ENCODE data around the gene UNG.

The UNG gene

DNA sequence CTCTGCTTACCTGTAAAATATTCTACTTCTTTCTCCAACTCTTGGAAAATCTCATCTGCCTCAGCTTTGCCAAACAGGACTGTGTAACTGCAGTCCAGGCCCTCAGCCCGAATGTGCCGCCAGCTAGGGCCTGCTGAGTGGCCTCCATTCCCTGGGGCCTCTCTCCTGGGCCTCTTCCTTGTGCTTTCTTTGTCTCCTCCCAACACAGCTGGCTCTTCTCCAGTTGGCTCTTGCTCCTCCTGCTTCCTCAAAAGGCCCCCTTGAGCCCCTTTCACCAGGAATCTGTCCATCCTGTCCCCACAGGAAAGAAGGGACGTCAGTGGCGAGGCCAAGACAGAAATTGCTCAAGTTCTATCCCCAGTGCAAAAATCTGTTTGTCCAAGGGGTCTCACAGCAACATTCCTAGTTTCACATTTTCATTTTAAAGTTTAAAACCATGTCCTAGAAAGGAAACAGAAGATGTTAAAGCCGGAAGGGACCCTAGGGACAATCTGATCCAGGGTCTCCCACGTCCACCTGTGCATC, 4.8 kb upstream of the UNG start:
- DNase-seq, result no peak

DNA sequence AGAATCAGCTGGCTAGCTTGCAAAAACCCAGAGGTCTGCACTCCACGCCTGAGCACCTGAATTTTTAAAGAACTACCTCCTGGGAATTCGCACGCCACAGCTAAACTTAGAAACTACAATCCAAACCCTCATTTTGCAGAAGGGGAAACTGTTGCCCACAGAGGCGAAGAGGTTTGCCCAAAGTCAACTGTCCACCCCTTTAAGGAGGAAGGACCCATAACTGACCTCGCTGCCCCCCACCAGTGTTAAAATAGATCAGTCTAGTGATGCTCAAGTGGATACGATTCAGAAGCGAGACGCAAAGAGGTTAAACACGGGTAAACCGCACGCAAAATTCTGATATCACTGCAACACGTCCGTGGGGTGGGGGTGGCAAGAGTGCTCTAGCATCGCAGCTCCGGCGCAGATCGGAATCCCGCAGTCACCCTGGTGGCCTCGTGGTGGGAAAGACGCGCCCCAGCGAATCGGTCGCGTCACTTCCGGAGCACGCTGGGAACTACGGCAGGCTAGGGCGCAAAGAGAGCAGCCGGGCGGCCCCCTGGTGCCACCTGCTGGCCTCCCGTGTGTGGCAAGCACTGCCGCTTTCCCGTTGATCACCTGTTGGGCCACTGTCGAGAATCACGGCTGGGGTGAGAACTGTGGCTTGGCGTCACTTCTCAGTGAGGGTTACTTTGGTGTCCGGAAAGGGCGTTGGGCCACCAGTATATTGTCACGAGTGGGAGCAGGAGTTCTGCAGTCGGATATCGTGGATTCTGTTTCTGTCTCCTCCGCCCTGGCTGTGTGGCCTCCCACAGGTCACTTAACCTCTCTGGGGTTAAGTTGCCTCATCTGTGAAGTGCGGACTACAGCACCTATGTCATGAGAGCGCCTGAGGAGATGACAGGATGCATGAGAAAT, 4.1 kb upstream of the UNG start, which contains the start of gene ALKBH2:
ALKBH2 (minus strand) TSS at position 451 of the 897 bp plus-strand sequence. CDS start 686 bp downstream, outside the sequence.
- peak; percentile 89 to 96 (median 93) for DNase-seq

DNA sequence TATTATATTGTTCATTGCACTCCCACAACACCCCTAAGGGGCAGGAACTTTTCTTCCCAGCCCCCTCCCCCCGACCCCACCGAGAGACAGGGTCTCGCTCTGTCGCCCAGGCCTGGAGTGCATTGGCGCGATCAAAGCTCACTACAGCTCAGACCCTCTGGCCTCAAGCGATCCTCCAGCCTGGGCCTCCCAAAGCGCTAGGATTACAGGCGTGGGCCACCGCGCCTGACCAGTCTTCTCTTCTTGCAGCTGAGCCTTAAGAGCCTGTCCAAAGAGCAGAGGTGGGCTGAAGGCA, 310 bp upstream of the UNG start:
- DNase-seq, result no peak

DNA sequence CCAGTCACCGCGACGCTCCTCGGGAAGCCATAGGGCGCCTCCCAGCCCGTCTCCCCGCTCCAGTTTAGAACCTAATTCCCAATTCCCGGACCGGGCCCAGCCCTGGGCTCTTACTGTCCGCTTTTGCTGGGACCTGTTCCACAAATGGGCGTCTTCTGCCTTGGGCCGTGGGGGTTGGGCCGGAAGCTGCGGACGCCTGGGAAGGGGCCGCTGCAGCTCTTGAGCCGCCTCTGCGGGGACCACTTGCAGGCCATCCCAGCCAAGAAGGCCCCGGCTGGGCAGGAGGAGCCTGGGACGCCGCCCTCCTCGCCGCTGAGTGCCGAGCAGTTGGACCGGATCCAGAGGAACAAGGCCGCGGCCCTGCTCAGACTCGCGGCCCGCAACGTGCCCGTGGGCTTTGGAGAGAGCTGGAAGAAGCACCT, 797 bp downstream of the UNG start:
- no peak for DNase-seq

DNA sequence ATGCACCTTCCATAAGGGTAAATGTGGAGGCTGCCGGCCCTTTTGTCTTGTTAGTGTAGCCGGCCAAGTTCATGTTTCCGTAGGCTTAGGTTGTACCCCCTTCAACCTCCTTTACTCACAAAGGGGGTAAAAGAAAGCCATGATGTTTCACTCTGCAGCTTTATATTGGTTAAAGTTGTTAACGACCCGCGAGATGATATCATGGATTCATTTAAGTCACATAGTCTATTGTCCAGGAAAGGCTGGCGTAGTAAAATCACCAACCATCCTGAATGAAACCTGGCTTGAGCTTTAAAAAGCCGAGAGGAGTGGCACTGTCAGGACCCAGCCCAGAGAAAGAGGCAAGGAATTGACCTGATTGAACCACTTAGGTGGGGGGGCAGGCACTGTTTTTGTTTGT, 1.3 kb downstream of the UNG start:
- no peak for DNase-seq

DNA sequence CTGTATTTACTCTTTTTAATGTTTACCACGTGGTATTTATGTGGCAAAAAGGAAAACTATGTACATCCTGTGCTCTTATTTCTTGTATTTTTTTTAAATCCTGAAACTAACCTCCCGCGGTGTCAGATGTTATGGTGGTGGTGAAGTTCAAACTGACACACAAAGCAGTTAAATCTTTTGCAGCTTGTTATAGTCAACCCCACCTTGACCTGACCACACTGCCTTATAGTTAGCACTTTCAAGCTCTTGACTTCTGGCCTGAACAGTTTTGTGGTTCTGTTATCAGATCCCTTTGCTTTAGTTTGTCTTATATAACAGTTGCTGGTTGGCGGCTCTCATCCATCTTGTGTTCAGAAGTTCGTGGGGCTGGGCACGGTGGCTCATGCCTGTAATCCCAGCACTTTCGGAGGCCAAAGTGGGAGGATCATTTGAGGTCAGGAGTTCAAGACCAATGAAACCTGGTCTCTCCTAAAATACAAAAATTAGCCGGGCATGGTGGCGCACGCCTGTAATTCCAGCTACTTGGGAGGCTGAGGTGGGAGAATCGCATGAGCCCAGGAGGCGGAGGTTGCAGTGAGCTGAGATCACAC, 2.1 kb downstream of the UNG start:
- peak in 2 of 5 experiments; percentile 35 to 79 for DNase-seq

DNA sequence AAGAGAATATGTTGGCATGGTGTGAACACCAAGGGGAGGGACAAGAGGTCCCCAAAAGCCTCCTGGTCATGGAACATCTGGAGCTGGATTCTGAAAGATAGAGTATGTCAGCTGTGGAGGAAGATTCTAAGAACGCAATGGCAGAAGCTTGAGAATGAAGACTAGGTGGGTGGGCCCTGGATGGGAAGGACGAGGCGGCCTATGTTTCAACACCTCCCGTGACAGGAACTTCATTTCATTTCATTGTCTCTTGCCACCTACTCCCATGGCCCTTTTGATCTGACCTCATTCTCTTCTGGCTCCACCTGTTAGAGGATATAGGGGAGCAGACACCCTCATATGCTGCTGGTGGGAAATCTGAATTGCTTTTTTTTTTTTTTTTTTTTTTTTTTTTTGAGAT, 3.3 kb downstream of the UNG start:
- no peak for DNase-seq

DNA sequence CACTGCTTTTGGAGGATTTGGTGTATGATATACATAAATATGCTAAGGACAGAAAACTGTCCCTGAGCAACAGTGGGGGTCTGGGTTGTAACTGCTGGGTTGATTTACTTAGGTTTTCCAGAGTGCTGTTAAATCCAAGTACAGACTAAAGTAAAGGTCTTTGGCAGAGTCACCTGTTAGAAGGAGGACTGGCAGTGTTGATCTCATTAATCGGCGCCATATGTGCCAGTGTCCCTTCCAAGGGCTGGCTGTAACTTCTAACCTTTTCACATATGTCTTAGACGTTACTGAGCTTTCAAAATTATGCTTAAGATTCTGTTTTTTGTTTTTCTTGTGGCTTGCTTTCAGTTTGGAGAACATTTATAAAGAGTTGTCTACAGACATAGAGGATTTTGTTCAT, 5.1 kb downstream of the UNG start:
- DNase-seq, result no peak

DNA sequence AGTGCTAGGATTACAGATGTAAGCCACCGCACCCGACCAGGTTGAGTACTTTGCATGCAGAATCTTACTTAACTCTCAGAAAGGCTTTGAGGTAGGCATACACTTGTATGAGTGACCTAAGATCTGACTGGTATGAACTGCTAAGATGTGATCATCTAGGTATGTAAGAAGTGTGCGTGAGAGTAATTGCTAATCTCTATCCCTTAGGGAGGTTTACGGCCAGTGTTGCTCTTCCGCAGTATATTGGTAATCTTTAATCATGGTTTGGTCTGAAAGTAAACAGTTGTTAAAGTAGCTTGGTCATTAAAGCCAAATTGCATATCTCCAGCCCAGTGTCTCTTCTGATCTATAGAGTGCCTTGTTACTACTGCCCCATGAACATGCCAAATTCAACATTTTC, 7.8 kb downstream of the UNG start:
- DNase-seq, result no peak

DNA sequence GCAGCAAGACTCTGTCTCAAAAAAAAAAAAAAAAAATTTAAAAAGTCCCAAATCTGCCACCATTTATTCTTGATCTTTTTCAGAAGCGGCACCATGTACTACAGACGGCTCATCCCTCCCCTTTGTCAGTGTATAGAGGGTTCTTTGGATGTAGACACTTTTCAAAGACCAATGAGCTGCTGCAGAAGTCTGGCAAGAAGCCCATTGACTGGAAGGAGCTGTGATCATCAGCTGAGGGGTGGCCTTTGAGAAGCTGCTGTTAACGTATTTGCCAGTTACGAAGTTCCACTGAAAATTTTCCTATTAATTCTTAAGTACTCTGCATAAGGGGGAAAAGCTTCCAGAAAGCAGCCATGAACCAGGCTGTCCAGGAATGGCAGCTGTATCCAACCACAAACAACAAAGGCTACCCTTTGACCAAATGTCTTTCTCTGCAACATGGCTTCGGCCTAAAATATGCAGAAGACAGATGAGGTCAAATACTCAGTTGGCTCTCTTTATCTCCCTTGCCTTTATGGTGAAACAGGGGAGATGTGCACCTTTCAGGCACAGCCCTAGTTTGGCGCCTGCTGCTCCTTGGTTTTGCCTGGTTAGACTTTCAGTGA, 12.5 kb downstream of the UNG start:
- no peak for DNase-seq

DNA sequence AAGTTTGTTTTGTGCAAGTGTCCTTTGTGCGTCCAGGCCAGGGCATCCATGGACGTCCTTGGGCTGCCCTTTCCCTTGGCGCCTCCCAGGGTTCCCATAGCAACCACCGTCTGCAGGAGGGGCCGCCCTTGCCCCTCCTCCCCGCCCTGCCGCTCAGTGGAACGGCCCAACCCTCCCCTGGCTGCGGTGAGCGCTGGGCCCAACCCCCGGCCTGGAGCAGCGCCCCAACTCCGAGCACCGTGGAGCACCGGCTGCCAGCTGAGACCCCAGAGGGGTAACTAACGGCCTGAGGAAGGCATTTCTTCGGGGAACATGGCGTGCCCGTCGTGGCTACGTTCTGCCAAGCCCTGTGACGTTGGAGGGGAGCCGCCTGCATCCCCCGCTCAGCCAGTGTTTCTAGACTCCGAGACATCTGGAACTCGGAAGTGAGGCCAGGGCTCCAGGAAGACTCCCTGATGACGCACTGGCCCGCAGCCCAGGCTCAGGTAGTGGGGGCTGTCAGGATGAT, 13.6 kb downstream of the UNG start:
- peak; percentile 9 to 75 (median 45) for DNase-seq

DNA sequence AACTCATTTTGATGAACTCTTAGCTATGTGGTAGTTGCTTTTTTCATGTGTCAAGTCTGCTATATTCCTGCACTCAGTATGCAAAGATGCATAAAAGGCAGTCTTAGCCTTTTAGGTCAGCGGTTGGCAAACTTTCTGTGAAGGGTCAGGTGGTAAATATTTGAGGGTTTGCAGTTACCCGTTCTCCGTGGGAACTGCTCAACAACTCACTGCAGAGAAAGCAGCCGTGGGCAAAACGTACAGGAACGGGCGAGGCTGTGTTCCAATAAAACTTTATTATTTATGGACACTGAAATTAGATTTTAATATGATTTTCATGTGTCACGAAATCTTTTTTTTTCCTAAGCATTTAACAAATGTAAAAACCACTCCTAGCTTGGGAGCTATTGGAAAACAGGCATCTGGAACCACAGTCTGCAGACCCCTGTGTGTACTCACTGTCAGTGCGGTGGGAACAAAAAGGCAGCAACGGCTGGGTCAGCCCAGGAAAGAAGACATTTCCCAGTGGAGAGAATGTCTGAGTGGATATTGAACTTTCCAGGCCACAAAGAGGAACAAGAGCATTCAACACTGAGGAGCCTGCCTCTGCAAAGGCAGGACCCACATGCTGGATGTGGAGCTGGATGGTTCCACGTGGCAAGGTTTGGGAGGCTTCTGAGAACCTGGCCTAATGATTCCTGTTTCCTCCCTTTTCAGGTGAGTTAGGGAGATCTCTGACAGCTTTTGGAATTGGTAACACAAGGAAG, 15.5 kb downstream of the UNG start:
- DNase-seq, result no peak

DNA sequence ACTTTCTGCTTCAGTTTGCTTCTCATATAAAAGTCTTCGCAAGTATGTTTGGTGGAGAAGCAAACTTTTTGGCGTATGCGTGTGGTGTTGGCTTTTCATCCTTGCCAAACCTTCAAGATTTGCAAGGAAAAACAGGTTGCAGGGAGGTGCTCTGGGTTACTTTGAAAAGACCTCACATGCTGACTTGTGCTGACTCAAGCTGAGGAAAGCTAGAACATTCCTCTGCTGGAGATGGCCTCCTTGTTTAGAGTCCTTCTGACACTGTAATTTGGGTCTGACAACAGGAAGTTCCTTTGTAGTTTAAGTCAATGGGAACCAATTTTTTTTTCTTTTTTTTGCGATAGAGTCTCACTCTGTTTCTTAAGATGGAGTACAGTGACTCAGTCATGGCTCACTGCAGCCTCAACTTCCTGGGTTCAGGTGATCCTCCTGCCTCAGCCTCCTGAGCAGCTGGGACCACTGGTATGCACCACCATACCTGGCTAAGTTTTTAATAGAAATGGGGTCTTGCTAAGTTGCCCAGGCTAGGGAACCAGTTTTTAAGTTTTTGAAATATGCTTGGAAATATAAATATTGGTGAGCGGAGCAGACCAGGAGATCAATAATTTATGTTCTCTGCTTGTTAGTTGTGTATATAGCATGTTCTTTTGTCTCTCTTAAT, 16.4 kb downstream of the UNG start:
- DNase-seq, result no peak

DNA sequence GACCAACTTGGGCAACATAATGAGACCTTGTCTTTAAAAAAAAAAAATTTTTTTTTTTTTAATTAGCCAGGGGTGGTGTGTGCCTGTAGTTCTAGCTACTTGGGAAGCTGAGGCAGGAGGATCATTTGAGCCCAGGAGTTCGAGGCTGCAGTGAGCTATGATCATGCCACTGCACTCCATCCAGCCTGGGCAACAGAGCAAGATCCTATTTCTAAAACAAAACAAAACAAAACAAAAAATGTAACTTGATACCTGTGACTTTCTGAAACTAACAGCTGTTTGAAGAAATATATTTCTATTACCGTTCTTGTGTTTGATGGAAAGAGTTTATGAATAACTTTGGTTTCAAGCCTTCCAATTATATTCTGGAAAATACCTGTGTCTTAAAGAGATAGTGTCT, 17.2 kb downstream of the UNG start:
- no peak for DNase-seq

DNA sequence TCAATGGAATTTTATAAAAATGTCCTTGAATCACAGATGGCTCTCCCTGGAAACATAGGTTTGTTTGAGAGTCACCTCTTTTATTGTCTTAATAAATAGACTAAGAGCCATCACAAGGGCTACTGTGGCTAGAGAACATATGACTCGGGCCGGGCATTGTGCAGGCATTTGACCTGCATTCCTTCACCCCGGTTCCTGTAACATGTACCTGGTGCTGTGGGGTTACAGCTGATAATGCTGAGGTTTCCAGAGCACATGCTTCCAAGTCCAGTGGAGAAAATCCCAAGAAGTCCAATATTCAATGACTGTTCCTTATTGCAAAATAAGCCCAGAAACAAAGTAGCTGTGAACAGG, 18.0 kb downstream of the UNG start:
- no peak for DNase-seq

DNA sequence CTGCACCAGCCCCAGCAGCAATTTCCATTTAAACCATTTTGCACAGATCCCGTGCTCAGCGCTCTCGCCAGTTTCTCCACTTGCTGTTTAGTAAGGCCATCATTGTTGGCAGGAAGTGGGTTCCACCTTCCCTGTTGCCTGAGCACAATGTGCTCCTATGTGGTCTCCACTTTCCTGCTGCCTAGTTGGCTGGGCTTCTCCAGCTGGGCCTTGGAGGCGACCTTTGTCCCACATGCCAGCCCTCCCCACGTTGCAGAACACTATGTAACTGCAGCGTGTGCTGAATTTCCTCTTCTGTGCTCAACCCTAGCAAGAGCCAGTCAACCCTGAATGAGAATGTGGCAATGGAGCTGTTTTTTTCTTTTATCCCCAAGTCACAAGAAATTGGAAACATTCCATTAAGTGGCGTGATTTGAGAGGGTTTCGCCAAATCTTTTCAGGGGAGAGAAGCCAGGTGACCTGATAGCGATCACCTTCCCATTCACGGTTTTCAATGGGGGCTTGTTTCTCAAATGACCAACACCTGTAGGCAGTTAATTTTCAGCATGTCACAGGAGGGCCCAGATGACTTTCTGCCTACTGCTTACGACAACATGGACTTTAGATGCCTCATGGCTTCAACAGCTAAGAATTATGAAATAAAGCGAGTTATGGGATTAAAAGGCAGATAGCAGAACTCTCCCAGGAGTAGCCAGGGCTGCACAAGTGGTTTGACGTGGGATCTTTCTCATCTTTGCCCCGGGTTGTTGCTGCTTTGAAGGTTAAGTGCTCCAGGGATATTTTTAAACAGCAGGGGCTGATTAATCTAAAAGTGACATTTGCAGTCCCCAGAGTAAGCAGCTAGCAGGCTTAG, 18.6 kb downstream of the UNG start, which contains the start of gene ACACB:
ACACB (plus strand) TSS at position 830 of the 853 bp plus-strand sequence. CDS start 22,819 bp downstream, outside the sequence.
- DNase-seq, result no peak

DNA sequence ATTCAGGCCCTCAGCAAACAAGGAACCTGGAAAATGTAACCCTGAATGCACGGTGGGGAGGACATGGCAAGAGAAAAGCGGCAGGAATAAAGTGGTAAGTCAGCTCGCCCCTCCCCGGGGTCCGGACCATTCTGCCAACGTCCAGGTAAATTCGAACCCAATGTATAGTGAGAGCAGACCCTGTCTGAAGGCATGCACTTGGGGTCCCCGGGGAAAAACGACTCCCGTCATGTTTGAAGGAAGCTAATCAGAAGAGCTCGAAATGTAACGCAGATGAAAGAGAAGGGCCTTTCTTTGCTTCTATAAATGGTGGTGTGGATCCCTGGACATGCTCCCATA, 19.2 kb downstream of the UNG start:
- no peak for DNase-seq

DNA sequence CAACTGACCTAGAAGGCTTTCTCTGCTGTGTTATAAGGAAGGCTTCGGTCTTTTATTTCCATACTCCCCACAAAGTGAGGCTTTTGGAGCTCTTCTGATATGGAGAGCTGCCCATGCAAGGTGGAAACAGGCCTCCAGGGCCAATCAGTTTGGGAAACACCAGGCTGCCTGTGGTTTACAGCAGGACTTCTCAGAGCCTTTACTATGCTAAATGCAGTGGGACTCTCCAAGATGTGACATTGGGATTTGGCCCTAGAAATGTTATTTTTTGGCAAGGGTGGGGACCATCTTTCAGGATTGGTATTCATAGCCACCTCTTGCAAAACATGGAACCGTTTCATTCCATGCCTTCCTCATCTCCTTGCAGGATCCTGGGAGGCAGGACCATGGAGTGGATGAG, 22.7 kb downstream of the UNG start:
- DNase-seq, result no peak

DNA sequence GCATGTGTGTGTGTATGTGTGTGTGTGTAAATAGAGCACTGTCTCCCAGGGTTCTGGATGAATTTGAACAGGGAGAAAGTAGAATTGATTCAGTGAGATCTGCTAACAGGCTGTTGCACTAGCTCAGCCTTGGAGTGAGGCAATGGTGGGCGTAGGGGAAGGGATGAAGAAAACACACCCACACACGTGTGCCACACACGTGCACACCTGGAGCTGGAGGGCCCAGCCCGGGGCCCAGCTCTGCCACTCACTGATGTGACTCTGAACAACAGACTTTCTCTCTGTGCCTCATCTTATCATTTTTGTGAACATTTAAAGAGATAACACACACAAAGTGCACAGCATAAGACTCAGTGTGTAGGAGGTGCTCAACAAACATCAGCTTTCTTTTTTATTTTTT, 23.2 kb downstream of the UNG start:
- no peak for DNase-seq

DNA sequence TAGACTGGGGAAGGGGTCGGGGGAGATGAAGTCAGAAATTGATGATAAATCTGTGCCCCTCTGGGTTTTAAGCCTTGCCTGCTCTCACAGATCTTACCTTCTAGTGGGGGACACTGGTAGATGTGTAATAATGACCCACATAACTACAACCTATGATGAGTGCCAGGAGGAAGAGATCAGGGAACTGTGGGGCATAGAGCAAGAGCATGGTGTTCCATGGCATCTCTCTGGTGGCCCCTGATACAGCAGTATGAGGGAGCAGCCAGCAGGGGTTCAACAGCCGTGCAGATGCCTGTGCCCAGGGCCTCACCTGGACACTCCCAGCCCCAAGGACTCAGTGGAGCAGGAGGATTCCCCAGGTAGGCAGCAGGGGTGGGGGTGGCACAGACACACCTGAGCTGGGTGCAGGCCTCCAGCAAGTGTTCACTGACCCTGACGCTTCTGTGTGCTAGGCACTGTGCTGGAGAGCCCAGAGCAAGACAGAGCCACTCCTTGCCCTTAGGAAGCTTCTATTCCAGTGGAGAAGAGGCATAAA, 24.0 kb downstream of the UNG start:
- no peak for DNase-seq

Measured in T-helper 2 cell (primary cell).